A549 (cell line): Measurements from ENCODE around the gene KLRF1. TPM values are rescaled to one million over a fixed set of nuclear protein-coding genes. Genes with fewer than 3 reads are reported as not detected.

Experiments
- ATAC-seq, 2 experiments: fragments of 200-7000 bp in 1 of 2; fragments of >200 bp in 1 of 2; cut with Nextera tagmentation in 1 of 2; cut with Tn5 transposase in 1 of 2; 3 replicates each; pipeline versions ENCODE4 v1.8.0 to v1.9.1; 2018 to 2020; ENCODE audit warnings: mild to moderate bottlenecking in 1 of 2, moderate library complexity in 1 of 2
- CTCF ChIA-PET: fragments of 300-600 bp; sonication (Branson Sonifier 250); formaldehyde crosslinking; extraction: SDS; loops from one replicate; lab custom pipeline; 2021; ENCODE audit warnings: antibody characterized with exemption, inconsistent platforms; lab: Yijun Ruan, JAX
- POLR2A ChIA-PET: fragments of 350-600 bp; formaldehyde crosslinking; extraction: SDS; loops from one replicate; lab custom pipeline; 2021; ENCODE audit warnings: antibody characterized with exemption, inconsistent platforms; lab: Yijun Ruan, JAX
- DNase-seq, 2 experiments: peaks; one replicate each; pipeline versions ENCODE4 v3.0.0 to v3.0.0-alpha.2; 2011 to 2016; ENCODE audit warnings: low read depth in 1 of 2, low spot score in 1 of 2
- FAIRE-seq: peaks from 2 replicates; lab custom pipeline; 2011; peaks lifted over from hg19 to GRCh38; lab: Jason Lieb, UNC
- H3K27ac ChIP-seq, 2 experiments: fragments of >200 bp; sonication (Bioruptor Twin); formaldehyde crosslinking; 3 replicates each; pipeline ENCODE4 v1.5.1; 2016 to 2017
- H3K4me1 ChIP-seq: fragments of >200 bp; sonication (Bioruptor Twin); formaldehyde crosslinking; 3 replicates; pipeline ENCODE4 v1.6.1; 2016
- H3K4me2 ChIP-seq: fragments of >200 bp; sonication (Bioruptor Twin); formaldehyde crosslinking; 3 replicates; pipeline ENCODE4 v1.6.1; 2016
- H3K4me3 ChIP-seq: fragments of >200 bp; sonication (Bioruptor Twin); formaldehyde crosslinking; 3 replicates; pipeline ENCODE4 v1.5.1; 2016
- H3K9me3 ChIP-seq: fragments of >200 bp; sonication (Bioruptor Twin); formaldehyde crosslinking; 3 replicates; pipeline ENCODE4 v1.6.1; 2016
- BCL3 ChIP-seq: fragments of >200 bp; sonication (Bioruptor Twin); formaldehyde crosslinking; IDR thresholded peaks from 3 replicates; pipeline ENCODE4 v1.6.1; 2016
- CBX2 ChIP-seq: fragments of 200-600 bp; sonication (generic); IDR thresholded peaks from 2 replicates; pipeline ENCODE4 v1.6.1; 2016; ENCODE audit warnings: low read depth, mild to moderate bottlenecking, borderline replicate concordance
- E2F6 ChIP-seq: IDR thresholded peaks from 2 replicates; pipeline ENCODE4 v1.6.1; 2012; ENCODE audit warnings: low read depth, borderline replicate concordance
- EHF ChIP-seq: fragments of 250-450 bp; sonication (Bioruptor Pico); IDR thresholded peaks from 2 replicates; pipeline ENCODE4 v1.5.0; 2020; ENCODE audit warnings: mild to moderate bottlenecking
- EP300 ChIP-seq, 2 experiments: fragments of >200 bp; sonication (Bioruptor Twin); formaldehyde crosslinking; IDR thresholded peaks; 2 replicates in 1 of 2; 3 replicates in 1 of 2; pipeline ENCODE4 v1.6.1; 2016 to 2017
- ESRRA ChIP-seq: fragments of 150-350 bp; IDR thresholded peaks from 2 replicates; pipeline ENCODE4 v1.6.1; 2014; ENCODE audit warnings: mild to moderate bottlenecking, low read length, borderline replicate concordance
- FOXS1 ChIP-seq: fragments of 250-450 bp; sonication (Bioruptor Pico); IDR thresholded peaks from 2 replicates; pipeline ENCODE4 v1.5.0; 2020; ENCODE audit warnings: mild to moderate bottlenecking, moderate library complexity
- GATA3 ChIP-seq: IDR thresholded peaks from 2 replicates; pipeline ENCODE4 v1.6.1; 2012; ENCODE audit warnings: borderline replicate concordance
- HMGXB4 ChIP-seq: fragments of 250-450 bp; sonication (Bioruptor Pico); IDR thresholded peaks from 2 replicates; pipeline ENCODE4 v1.5.0; 2021; ENCODE audit warnings: mild to moderate bottlenecking, moderate library complexity, borderline replicate concordance
- HOXB5 ChIP-seq: fragments of 250-450 bp; sonication (Bioruptor Pico); IDR thresholded peaks from 2 replicates; pipeline ENCODE4 v1.5.0; 2020; ENCODE audit warnings: mild to moderate bottlenecking, moderate library complexity
- JUN ChIP-seq, 2 experiments: fragments of >200 bp; sonication (Bioruptor Twin); formaldehyde crosslinking; IDR thresholded peaks; 2 replicates in 1 of 2; 3 replicates in 1 of 2; pipeline ENCODE4 v1.6.1; 2016 to 2017
- JUNB ChIP-seq: fragments of >200 bp; sonication (Bioruptor Twin); formaldehyde crosslinking; IDR thresholded peaks from 2 replicates; pipeline ENCODE4 v1.6.1; 2016
- MAFK ChIP-seq: fragments of 450-650 bp; IDR thresholded peaks from 2 replicates; pipeline ENCODE4 v1.6.1; 2014; ENCODE audit not compliant: partially characterized antibody
- MAZ ChIP-seq: fragments of 150-350 bp; IDR thresholded peaks from 2 replicates; pipeline ENCODE4 v1.6.1; 2014; ENCODE audit warnings: antibody characterized with exemption, low read depth, low read length, borderline replicate concordance
- POLR2AphosphoS2 ChIP-seq: conservative IDR thresholded peaks from 2 replicates; pipeline ENCODE4 v1.6.1; 2012; ENCODE audit warnings: low read length, improper control_type of control experiment, inconsistent platforms
- RARB ChIP-seq: fragments of 250-450 bp; sonication (Bioruptor Pico); IDR thresholded peaks from 2 replicates; pipeline ENCODE4 v1.8.0; 2021; ENCODE audit warnings: mild to moderate bottlenecking, moderate library complexity
- RCOR1 ChIP-seq: fragments of 150-350 bp; IDR thresholded peaks from 2 replicates; pipeline ENCODE4 v1.6.1; 2014; ENCODE audit warnings: antibody characterized with exemption, low read length, low read depth
- SMC3 ChIP-seq: fragments of >200 bp; sonication (Bioruptor Twin); formaldehyde crosslinking; IDR thresholded peaks from 3 replicates; pipeline ENCODE4 v1.6.1; 2018; ENCODE audit warnings: inconsistent platforms
- SREBF2 ChIP-seq: fragments of 450-650 bp; IDR thresholded peaks from 2 replicates; pipeline ENCODE4 v1.6.1; 2014; ENCODE audit warnings: mild to moderate bottlenecking, moderate library complexity
- TFCP2L1 ChIP-seq: fragments of 250-450 bp; sonication (Bioruptor Pico); IDR thresholded peaks from 2 replicates; pipeline ENCODE4 v1.5.0; 2021; ENCODE audit warnings: mild to moderate bottlenecking
- ZNF302 ChIP-seq: fragments of 250-450 bp; sonication (Bioruptor Pico); IDR thresholded peaks from 2 replicates; pipeline ENCODE4 v1.9.0; 2021; ENCODE audit warnings: inconsistent platforms, mild to moderate bottlenecking, moderate library complexity
- WGBS: methylation state at CpG from one replicate; pipeline ENCODE4 v1.1.6; 2017; ENCODE audit errors: missing lambda C conversion rate; 5-methylcytosine and 5-hydroxymethylcytosine counted together
- polyA minus RNA-seq: library from RNA; depleted of rRNA, polyadenylated mRNA; stranded (reverse); fragments of >200 nt; gene quantifications from 2 replicates; pipeline ENCODE4 v1.2.3, GENCODE V29; 2011; rRNA and poly(A)+ RNA removed
- polyA plus RNA-seq, 4 experiments: library from polyadenylated mRNA; depleted of rRNA in 3 of 4; stranded (reverse); fragments of >200 nt; fragmentation: RNase III in 1 of 4; extraction: RNeasy Plus Mini Kit Qiagen cat#74134 plus additional on column Dnase treatment in 1 of 4; gene quantifications; 2 replicates in 3 of 4; 3 replicates in 1 of 4; pipeline ENCODE4 v1.2.3, GENCODE V29; 2011 to 2017
- TF ChIP-seq, protein P1 (sequence below): fragments of 450-650 bp; IDR thresholded peaks from 2 replicates; pipeline ENCODE4 v1.6.1; 2014; ENCODE audit warnings: antibody characterized with exemption
- TF ChIP-seq, protein P2 (sequence below): fragments of 200-600 bp; sonication (generic); IDR thresholded peaks from 2 replicates; pipeline ENCODE4 v1.6.1; 2016; ENCODE audit warnings: antibody characterized with exemption, mild to moderate bottlenecking, moderate library complexity

KLRF1 gene
- not detected in 2 replicates for polyA plus RNA-seq (2011; rRNA removed)
- not detected in 2 replicates for polyA plus RNA-seq (2012; cell fraction: cytosol; rRNA removed)
- not detected in 2 replicates for polyA plus RNA-seq (2012; cell fraction: nucleus; rRNA removed)
- polyA plus RNA-seq (2017; fragmentation: RNase III; extraction: RNeasy Plus Mini Kit Qiagen cat#74134 plus additional on column Dnase treatment): not detected in 3 replicates
- not detected in 2 replicates for polyA minus RNA-seq

GRCh38 chr12:9827209-9827888 is at the start of gene KLRF1:
Gene KLRF1 (plus strand): TSS chr12:9827481. CDS start chr12:9827545, 64 bp downstream.
- Histone ChIP-seq H3K9me3 (no peaks in the 10 kb centered on the region), H3K4me1 (peaks cover 6% of the 10 kb centered on the region; the same call in 2 of the 3 replicates), H3K4me3 (no peak within 1 kb of the TSS), H3K4me2 (no peak within 1 kb of the TSS), H3K27ac (no peak within 1 kb of the TSS)
- ATAC-seq (no peak), FAIRE-seq (no peak), DNase-seq (no peak)
- ChIA-PET POLR2A (no interaction called here), CTCF (no interaction called here)
- TF ChIP-seq, protein P1, sequence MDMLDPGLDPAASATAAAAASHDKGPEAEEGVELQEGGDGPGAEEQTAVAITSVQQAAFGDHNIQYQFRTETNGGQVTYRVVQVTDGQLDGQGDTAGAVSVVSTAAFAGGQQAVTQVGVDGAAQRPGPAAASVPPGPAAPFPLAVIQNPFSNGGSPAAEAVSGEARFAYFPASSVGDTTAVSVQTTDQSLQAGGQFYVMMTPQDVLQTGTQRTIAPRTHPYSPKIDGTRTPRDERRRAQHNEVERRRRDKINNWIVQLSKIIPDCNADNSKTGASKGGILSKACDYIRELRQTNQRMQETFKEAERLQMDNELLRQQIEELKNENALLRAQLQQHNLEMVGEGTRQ: no peak
- TF ChIP-seq ZNF302 (CRISPR knock-in tag) (no peak), HOXB5 (CRISPR knock-in tag) (no peak), MAZ (no peak), E2F6 (no peak), HMGXB4 (CRISPR knock-in tag) (no peak), EP300 (IDR thresholded peaks at IDR 0.05) (no peak), RCOR1 (no peak), MAFK (no peak), FOXS1 (CRISPR knock-in tag) (no peak), CBX2 (no peak), EHF (CRISPR knock-in tag) (no peak), RARB (no peak), TFCP2L1 (CRISPR knock-in tag) (no peak), JUN (IDR thresholded peaks at IDR 0.05) (no peak)
- TF ChIP-seq, protein P2, sequence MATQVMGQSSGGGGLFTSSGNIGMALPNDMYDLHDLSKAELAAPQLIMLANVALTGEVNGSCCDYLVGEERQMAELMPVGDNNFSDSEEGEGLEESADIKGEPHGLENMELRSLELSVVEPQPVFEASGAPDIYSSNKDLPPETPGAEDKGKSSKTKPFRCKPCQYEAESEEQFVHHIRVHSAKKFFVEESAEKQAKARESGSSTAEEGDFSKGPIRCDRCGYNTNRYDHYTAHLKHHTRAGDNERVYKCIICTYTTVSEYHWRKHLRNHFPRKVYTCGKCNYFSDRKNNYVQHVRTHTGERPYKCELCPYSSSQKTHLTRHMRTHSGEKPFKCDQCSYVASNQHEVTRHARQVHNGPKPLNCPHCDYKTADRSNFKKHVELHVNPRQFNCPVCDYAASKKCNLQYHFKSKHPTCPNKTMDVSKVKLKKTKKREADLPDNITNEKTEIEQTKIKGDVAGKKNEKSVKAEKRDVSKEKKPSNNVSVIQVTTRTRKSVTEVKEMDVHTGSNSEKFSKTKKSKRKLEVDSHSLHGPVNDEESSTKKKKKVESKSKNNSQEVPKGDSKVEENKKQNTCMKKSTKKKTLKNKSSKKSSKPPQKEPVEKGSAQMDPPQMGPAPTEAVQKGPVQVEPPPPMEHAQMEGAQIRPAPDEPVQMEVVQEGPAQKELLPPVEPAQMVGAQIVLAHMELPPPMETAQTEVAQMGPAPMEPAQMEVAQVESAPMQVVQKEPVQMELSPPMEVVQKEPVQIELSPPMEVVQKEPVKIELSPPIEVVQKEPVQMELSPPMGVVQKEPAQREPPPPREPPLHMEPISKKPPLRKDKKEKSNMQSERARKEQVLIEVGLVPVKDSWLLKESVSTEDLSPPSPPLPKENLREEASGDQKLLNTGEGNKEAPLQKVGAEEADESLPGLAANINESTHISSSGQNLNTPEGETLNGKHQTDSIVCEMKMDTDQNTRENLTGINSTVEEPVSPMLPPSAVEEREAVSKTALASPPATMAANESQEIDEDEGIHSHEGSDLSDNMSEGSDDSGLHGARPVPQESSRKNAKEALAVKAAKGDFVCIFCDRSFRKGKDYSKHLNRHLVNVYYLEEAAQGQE: no peak
- 57% methylated on average over 3 of the region's 3 CpGs for WGBS

DNA sequence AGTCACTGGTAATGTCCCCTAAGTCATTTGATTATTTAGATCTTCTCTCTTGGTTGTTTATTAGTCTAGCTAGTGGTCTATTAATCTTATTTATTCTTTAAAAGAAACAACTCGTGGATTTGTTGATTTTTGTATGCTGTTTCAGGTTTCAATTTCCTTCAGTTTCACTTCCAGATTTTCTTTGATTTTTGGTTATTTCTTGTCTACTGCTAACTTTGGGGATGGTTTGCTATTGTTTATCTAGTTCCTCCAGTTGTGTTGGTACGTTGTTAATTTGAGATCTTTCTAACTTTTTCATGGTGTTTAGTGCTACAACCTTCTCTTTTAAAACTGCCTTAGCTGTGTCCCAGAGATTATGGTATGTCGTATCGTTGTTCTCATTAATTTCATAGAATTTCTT is 48.1 kb upstream of the KLRF1 start:
- DNase-seq (no peak), ATAC-seq (no peak), FAIRE-seq (no peak)
- no peak overlapping the region for H3K27ac ChIP-seq
- WGBS: 44% methylated on average over 4 of the region's 4 CpGs
- no peak overlapping the region for H3K4me2 ChIP-seq
- H3K4me1 ChIP-seq: no peaks in the 10 kb centered on the region
- POLR2A ChIA-PET: no interaction called here
- TF ChIP-seq SREBF2: no peak
- no peak for TF ChIP-seq ESRRA
- no peak for TF ChIP-seq POLR2AphosphoS2
- TF ChIP-seq, protein P2: no peak
- TF ChIP-seq BCL3: no peak
- TF ChIP-seq JUNB: no peak
- no peak for TF ChIP-seq SMC3
- TF ChIP-seq, protein P1: no peak
- TF ChIP-seq GATA3: no peak
- no peak for TF ChIP-seq FOXS1 (CRISPR knock-in tag)
- no peaks in the 10 kb centered on the region for H3K9me3 ChIP-seq
- no peak overlapping the region for H3K4me3 ChIP-seq
- CTCF ChIA-PET: no interaction called here
